Measurements from ENCODE around the gene RALGPS1. TPM values are rescaled to one million over a fixed set of nuclear protein-coding genes. Genes with fewer than 3 reads are reported as not detected.

Gene RALGPS1
- total and polyA plus RNA-seq, 2 donors (not counting 1 experiment from before 2014, with no cell fraction given) = 2.0 to 5.9 TPM

GRCh38 chr9:127167560-127168326, 253.2 kb downstream of the RALGPS1 start:
- no peaks in the 10 kb centered on the region for H3K36me3 ChIP-seq (ENCODE audit: control insufficient read depth, insufficient read depth, low read length)

GRCh38 chr9:127168756-127169574, 254.4 kb downstream of the RALGPS1 start:
- Histone ChIP-seq H3K4me3 (replicated peaks in 1 of 4; ENCODE audit: control extremely low read depth in 1 of 4, insufficient read depth in 1 of 4, low read depth in 3 of 4, low read length in 4 of 4) (no peak overlapping the region), H3K36me3 (ENCODE audit: control insufficient read depth, insufficient read depth, low read length) (no peaks in the 10 kb centered on the region), H3K4me1 (ENCODE audit: control insufficient read depth, extremely low read depth, insufficient read depth, low read length) (no peaks in the 10 kb centered on the region), H4K20me1 (ENCODE audit: control insufficient read depth, extremely low read depth, insufficient read depth, low read length) (no peaks in the 10 kb centered on the region), H2AFZ (ENCODE audit: low read length) (no peak overlapping the region), H3K79me2 (ENCODE audit: control insufficient read depth, insufficient read depth, low read length) (no peaks in the 10 kb centered on the region), H3K27ac (ENCODE audit: insufficient read depth, low read length) (no peak overlapping the region), H3K9me3 (ENCODE audit: control insufficient read depth, insufficient read depth, low read depth, low read length) (no peaks in the 10 kb centered on the region), H3K27me3 (ENCODE audit: control insufficient read depth, insufficient read depth, low read length) (no peaks in the 10 kb centered on the region), H3K9ac (ENCODE audit: insufficient read depth, low read length) (no peak overlapping the region), H3K4me2 (ENCODE audit: extremely low read depth, insufficient read depth, low read length) (no peak overlapping the region)
- DNase-seq (ENCODE audit: low read depth in 2 of 2) = no peak
- TF ChIP-seq, protein P1, sequence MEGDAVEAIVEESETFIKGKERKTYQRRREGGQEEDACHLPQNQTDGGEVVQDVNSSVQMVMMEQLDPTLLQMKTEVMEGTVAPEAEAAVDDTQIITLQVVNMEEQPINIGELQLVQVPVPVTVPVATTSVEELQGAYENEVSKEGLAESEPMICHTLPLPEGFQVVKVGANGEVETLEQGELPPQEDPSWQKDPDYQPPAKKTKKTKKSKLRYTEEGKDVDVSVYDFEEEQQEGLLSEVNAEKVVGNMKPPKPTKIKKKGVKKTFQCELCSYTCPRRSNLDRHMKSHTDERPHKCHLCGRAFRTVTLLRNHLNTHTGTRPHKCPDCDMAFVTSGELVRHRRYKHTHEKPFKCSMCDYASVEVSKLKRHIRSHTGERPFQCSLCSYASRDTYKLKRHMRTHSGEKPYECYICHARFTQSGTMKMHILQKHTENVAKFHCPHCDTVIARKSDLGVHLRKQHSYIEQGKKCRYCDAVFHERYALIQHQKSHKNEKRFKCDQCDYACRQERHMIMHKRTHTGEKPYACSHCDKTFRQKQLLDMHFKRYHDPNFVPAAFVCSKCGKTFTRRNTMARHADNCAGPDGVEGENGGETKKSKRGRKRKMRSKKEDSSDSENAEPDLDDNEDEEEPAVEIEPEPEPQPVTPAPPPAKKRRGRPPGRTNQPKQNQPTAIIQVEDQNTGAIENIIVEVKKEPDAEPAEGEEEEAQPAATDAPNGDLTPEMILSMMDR (conservative IDR thresholded peaks at IDR 0.05 in 1 of 2, IDR thresholded peaks at IDR 0.05 in 1 of 2; ENCODE audit: low read depth in 1 of 2, low read length in 2 of 2) = no peak
- TF ChIP-seq EZH2 (IDR thresholded peaks at IDR 0.05; ENCODE audit: low read length, missing control alignments) = no peak

More at GRCh38 chr9:127167560-127168326, 253.2 kb downstream of the RALGPS1 start:
- DNase-seq (ENCODE audit: low read depth in 2 of 2) = no peak
- Histone ChIP-seq H3K4me3 (replicated peaks in 1 of 4; ENCODE audit: control extremely low read depth in 1 of 4, insufficient read depth in 1 of 4, low read depth in 3 of 4, low read length in 4 of 4) (no peak overlapping the region), H4K20me1 (ENCODE audit: control insufficient read depth, extremely low read depth, insufficient read depth, low read length) (no peaks in the 10 kb centered on the region), H3K9me3 (ENCODE audit: control insufficient read depth, insufficient read depth, low read depth, low read length) (no peaks in the 10 kb centered on the region), H3K27ac (ENCODE audit: insufficient read depth, low read length) (no peak overlapping the region), H2AFZ (ENCODE audit: low read length) (no peak overlapping the region), H3K27me3 (ENCODE audit: control insufficient read depth, insufficient read depth, low read length) (no peaks in the 10 kb centered on the region), H3K79me2 (ENCODE audit: control insufficient read depth, insufficient read depth, low read length) (no peaks in the 10 kb centered on the region), H3K4me1 (ENCODE audit: control insufficient read depth, extremely low read depth, insufficient read depth, low read length) (peaks cover 4% of the 10 kb centered on the region), H3K4me2 (ENCODE audit: extremely low read depth, insufficient read depth, low read length) (no peak overlapping the region), H3K9ac (ENCODE audit: insufficient read depth, low read length) (no peak overlapping the region)
- TF ChIP-seq, protein P1 (conservative IDR thresholded peaks at IDR 0.05 in 1 of 2, IDR thresholded peaks at IDR 0.05 in 1 of 2; ENCODE audit: low read depth in 1 of 2, low read length in 2 of 2) = no peak
- no peak for TF ChIP-seq EZH2 (IDR thresholded peaks at IDR 0.05; ENCODE audit: low read length, missing control alignments)

GRCh38 chr9:127169575-127169883, 254.9 kb downstream of the RALGPS1 start:
- Histone ChIP-seq H2AFZ (ENCODE audit: low read length) (no peak overlapping the region), H3K9ac (ENCODE audit: insufficient read depth, low read length) (no peak overlapping the region), H3K79me2 (ENCODE audit: control insufficient read depth, insufficient read depth, low read length) (no peaks in the 10 kb centered on the region), H3K27ac (ENCODE audit: insufficient read depth, low read length) (no peak overlapping the region), H3K4me2 (ENCODE audit: extremely low read depth, insufficient read depth, low read length) (no peak overlapping the region), H3K4me3 (replicated peaks in 1 of 4; ENCODE audit: control extremely low read depth in 1 of 4, insufficient read depth in 1 of 4, low read depth in 3 of 4, low read length in 4 of 4) (no peak overlapping the region), H3K27me3 (ENCODE audit: control insufficient read depth, insufficient read depth, low read length) (no peaks in the 10 kb centered on the region), H3K36me3 (ENCODE audit: control insufficient read depth, insufficient read depth, low read length) (no peaks in the 10 kb centered on the region), H3K9me3 (ENCODE audit: control insufficient read depth, insufficient read depth, low read depth, low read length) (no peaks in the 10 kb centered on the region), H4K20me1 (ENCODE audit: control insufficient read depth, extremely low read depth, insufficient read depth, low read length) (no peaks in the 10 kb centered on the region), H3K4me1 (ENCODE audit: control insufficient read depth, extremely low read depth, insufficient read depth, low read length) (no peaks in the 10 kb centered on the region)
- DNase-seq (ENCODE audit: low read depth in 2 of 2) = no peak
- TF ChIP-seq EZH2 (IDR thresholded peaks at IDR 0.05; ENCODE audit: low read length, missing control alignments) = no peak
- TF ChIP-seq, protein P1 (conservative IDR thresholded peaks at IDR 0.05 in 1 of 2, IDR thresholded peaks at IDR 0.05 in 1 of 2; ENCODE audit: low read depth in 1 of 2, low read length in 2 of 2) = no peak

All from fibroblast of lung (primary cell).